HT-29 (cell line): Measurements from ENCODE around the gene NOX3. TPM values are rescaled to one million over a fixed set of nuclear protein-coding genes. Genes with fewer than 3 reads are reported as not detected.
"Not testable (repeated sequence)": the region's sequence is repeated elsewhere in the genome, so short reads cannot be mapped to it uniquely, and the experiment has no call there.

Experiments used
- DNase-seq: peaks from one replicate; pipeline ENCODE4 v3.0.0-alpha.2; 2015; ENCODE audit warnings: low spot score
- total RNA-seq: library from RNA; depleted of rRNA; stranded (reverse); fragments of >200 nt; shearing (Covaris generic); gene quantifications from 2 replicates; pipeline ENCODE4 v1.2.3, GENCODE V29; 2014; rRNA removed

The NOX3 gene
- total RNA-seq, 1 experiment from 2014 or later, result not detected

GRCh38 chr6:155372256-155372655 lies 83.4 kb downstream of the NOX3 start:
- no peak for DNase-seq

- DNase-seq, result no peak
These were observed 84.4 kb downstream of the NOX3 start for GRCh38 chr6:155371230-155371629.

- DNase-seq, result no peak
These were observed 89.3 kb downstream of the NOX3 start for GRCh38 chr6:155366325-155366724.

- no peak for DNase-seq
These were observed 90.7 kb downstream of the NOX3 start for GRCh38 chr6:155364844-155365437.

GRCh38 chr6:155364021-155364420 lies 91.6 kb downstream of the NOX3 start:
- DNase-seq, result not testable (repeated sequence)

- DNase-seq, result not testable (repeated sequence)
These were observed 92.5 kb downstream of the NOX3 start for GRCh38 chr6:155362968-155363632.

- no peak for DNase-seq
These were observed 101.5 kb downstream of the NOX3 start for GRCh38 chr6:155354167-155354566.

GRCh38 chr6:155352811-155353210 lies 102.8 kb downstream of the NOX3 start:
- no peak for DNase-seq

GRCh38 chr6:155352130-155352420 lies 103.6 kb downstream of the NOX3 start:
- DNase-seq, result no peak

- DNase-seq, result no peak
These were observed 104.1 kb downstream of the NOX3 start for GRCh38 chr6:155351273-155352129.

GRCh38 chr6:155349956-155350355 lies 105.7 kb downstream of the NOX3 start:
- no peak for DNase-seq

- no peak for DNase-seq
These were observed 106.5 kb downstream of the NOX3 start for GRCh38 chr6:155349129-155349528.

GRCh38 chr6:155347800-155348199 lies 107.8 kb downstream of the NOX3 start:
- DNase-seq, result no peak

GRCh38 chr6:155346957-155347356 lies 108.7 kb downstream of the NOX3 start:
- no peak for DNase-seq

Other genes starting within 250 kb of the NOX3 start
- gene CLDN20, start 191.8 kb downstream of the NOX3 start, total RNA-seq, result not detected in 2 replicates
- gene TFB1M, start 141.4 kb downstream of the NOX3 start, total RNA-seq, result 10.0 and 12.9 TPM in 2 replicates